Gastroesophageal sphincter (tissue), 3 donors: ENCODE measurements around the gene WFIKKN1.

Experiments
- POLR2A ChIP-seq, 2 donors: fragments of 450-650 bp; IDR thresholded peaks; one replicate each; pipeline ENCODE4 v1.6.1; 2017; ENCODE audit warnings: antibody characterized with exemption in 2 of 2, mild to moderate bottlenecking in 2 of 2, moderate library complexity in 1 of 2
- POLR2AphosphoS5 ChIP-seq: sonication (generic); formaldehyde crosslinking; IDR thresholded peaks from one replicate; pipeline ENCODE4 v1.6.1; 2017; ENCODE audit warnings: antibody characterized with exemption
- TF ChIP-seq, protein P1 (sequence below), 4 experiments: fragments of 200-600 bp in 2 of 4; fragments of 450-650 bp in 2 of 4; sonication (generic) in 1 of 4; IDR thresholded peaks; one replicate each; pipeline ENCODE4 v1.5.1; 2017 to 2019; ENCODE audit warnings: antibody characterized with exemption in 4 of 4, mild to moderate bottlenecking in 2 of 4, moderate library complexity in 2 of 4

DNA sequence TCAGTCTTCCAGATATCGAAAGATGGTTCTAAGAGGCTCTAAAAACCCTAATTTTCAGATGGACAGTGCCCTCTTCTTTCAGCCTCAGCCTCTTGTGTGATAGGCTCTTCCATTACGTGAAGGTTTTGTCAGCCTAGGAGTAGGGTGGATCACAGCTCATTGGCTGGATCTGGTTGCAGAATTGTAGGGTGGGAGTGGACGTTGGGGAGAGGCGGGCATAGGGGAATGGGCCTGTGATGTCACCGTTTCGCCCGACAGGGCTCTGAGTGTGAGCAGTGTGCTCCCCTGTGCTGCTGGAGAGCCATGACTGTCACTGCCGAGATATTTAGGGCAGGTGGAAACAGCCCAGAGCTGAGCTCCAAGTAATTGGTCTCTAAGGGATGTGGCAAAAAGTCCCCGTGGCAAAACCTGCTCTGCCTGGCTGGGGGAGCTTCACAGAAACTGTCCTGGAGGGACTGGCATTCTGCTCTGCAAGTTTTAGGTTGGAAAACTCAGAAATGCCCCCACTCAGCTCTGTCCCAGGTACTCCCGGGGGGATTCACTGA is 6.2 kb upstream of the WFIKKN1 start:
- TF ChIP-seq, protein P1, sequence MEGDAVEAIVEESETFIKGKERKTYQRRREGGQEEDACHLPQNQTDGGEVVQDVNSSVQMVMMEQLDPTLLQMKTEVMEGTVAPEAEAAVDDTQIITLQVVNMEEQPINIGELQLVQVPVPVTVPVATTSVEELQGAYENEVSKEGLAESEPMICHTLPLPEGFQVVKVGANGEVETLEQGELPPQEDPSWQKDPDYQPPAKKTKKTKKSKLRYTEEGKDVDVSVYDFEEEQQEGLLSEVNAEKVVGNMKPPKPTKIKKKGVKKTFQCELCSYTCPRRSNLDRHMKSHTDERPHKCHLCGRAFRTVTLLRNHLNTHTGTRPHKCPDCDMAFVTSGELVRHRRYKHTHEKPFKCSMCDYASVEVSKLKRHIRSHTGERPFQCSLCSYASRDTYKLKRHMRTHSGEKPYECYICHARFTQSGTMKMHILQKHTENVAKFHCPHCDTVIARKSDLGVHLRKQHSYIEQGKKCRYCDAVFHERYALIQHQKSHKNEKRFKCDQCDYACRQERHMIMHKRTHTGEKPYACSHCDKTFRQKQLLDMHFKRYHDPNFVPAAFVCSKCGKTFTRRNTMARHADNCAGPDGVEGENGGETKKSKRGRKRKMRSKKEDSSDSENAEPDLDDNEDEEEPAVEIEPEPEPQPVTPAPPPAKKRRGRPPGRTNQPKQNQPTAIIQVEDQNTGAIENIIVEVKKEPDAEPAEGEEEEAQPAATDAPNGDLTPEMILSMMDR (IDR thresholded peaks at IDR 0.05), result no peak
- no peak for TF ChIP-seq POLR2AphosphoS5
- TF ChIP-seq POLR2A (IDR thresholded peaks at IDR 0.05), result no peak
